Measurements from ENCODE around the gene ZNF831.

ZNF831 gene

GRCh38 chr20:59163631-59164530 is at the start of gene ZNF831:
Gene ZNF831, plus strand, starts transcription at chr20:59163821. Its CDS starts 27,199 bp downstream, at chr20:59191020.
- no peak for DNase-seq

GRCh38 chr20:59117526-59117925 is 46.1 kb upstream of the ZNF831 start:
- no peak for DNase-seq

- no peak for DNase-seq
Observed at GRCh38 chr20:59118855-59119254, 44.8 kb upstream of the ZNF831 start.

- DNase-seq, result no peak
Observed at GRCh38 chr20:59120491-59120890, 43.1 kb upstream of the ZNF831 start.

- DNase-seq, result no peak
Observed at GRCh38 chr20:59120919-59121318, 42.7 kb upstream of the ZNF831 start.

GRCh38 chr20:59121714-59122565 is 41.7 kb upstream of the ZNF831 start:
- peak; percentile 26 to 52 for DNase-seq

GRCh38 chr20:59122566-59122919 is 41.1 kb upstream of the ZNF831 start:
- DNase-seq, result no peak

GRCh38 chr20:59123011-59123677 is 40.5 kb upstream of the ZNF831 start:
- no peak for DNase-seq

- no peak for DNase-seq
Observed at GRCh38 chr20:59123678-59124255, 39.9 kb upstream of the ZNF831 start.

GRCh38 chr20:59124296-59125029 is 39.2 kb upstream of the ZNF831 start:
- no peak for DNase-seq

- DNase-seq, result no peak
Observed at GRCh38 chr20:59125332-59125731, 38.3 kb upstream of the ZNF831 start.

- DNase-seq, result no peak
Observed at GRCh38 chr20:59125836-59126235, 37.8 kb upstream of the ZNF831 start.

GRCh38 chr20:59127839-59128238 is 35.8 kb upstream of the ZNF831 start:
- DNase-seq, result no peak

- DNase-seq, result no peak
Observed at GRCh38 chr20:59131551-59132285, 31.9 kb upstream of the ZNF831 start.

GRCh38 chr20:59134182-59134581 is 29.4 kb upstream of the ZNF831 start:
- no peak for DNase-seq

- no peak for DNase-seq
Observed at GRCh38 chr20:59135093-59135492, 28.5 kb upstream of the ZNF831 start.

GRCh38 chr20:59136027-59136426 is 27.6 kb upstream of the ZNF831 start:
- DNase-seq, result no peak

- DNase-seq, result no peak
Observed at GRCh38 chr20:59137532-59137931, 26.1 kb upstream of the ZNF831 start.

- no peak for DNase-seq
Observed at GRCh38 chr20:59138114-59138748, 25.4 kb upstream of the ZNF831 start.

- DNase-seq, result no peak
Observed at GRCh38 chr20:59139998-59140397, 23.6 kb upstream of the ZNF831 start.

Data from NCI-H187 (cell line).